Activated CD4-positive, CD25-positive, alpha-beta regulatory T cell treated with anti-CD3 and anti-CD28 coated beads, Interleukin-2, amount 50 U/mL, for 16 hours (primary cell): Measurements from ENCODE around the gene TBX6.
"Not testable (repeated sequence)": the region's sequence is repeated elsewhere in the genome, so short reads cannot be mapped to it uniquely, and the experiment has no call there.

ENCODE experiments used
- DNase-seq: peaks from one replicate; pipeline ENCODE4 v3.0.0-alpha.2; 2020; ENCODE audit warnings: low read depth, low spot score

The TBX6 gene, protein sequence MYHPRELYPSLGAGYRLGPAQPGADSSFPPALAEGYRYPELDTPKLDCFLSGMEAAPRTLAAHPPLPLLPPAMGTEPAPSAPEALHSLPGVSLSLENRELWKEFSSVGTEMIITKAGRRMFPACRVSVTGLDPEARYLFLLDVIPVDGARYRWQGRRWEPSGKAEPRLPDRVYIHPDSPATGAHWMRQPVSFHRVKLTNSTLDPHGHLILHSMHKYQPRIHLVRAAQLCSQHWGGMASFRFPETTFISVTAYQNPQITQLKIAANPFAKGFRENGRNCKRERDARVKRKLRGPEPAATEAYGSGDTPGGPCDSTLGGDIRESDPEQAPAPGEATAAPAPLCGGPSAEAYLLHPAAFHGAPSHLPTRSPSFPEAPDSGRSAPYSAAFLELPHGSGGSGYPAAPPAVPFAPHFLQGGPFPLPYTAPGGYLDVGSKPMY

DNA sequence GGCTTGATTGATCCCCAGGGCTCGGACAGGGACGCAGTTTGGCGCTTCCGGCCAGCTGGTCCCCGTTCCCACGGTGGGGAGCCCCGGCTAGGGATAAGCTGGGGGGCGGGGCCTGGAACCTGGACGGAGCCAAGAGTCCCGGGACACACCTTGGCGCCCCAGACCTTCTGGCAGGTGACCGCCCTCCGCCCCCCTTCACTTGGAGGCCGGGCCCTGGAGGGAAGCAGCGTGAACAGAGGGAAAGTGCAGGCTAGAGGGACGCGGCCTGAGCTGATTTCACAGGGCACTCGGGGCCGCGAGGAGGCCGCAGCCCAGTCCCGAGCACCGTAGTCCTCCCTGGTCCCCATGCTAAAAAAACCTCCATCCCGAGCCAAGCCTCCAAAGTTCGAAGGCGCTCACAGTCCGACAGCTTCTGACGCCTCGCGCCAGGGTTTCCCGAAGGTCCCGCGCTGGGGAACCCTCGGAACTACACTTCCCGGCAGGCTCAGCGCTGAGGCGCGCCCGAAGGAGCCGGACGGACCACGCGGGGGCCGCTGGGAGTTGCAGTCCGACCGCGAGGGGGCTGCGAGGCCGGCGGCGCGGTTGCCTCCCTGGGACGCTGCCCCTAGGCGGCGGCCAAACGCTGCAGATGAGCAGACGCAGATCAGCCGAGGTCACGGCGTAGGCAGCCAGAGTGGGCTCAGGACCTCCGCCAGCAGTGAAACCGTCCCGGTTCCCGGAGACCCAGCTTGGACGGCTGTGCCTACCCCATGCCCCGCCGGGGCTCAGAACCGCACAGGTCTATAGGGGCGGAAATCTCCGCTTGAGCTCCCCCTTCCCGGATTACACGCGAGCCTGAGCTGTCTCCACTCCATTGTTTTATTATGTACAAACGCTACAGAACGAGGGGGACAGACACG, at the start of gene TBX6:
Gene TBX6 (minus strand): TSS at position 451 of the 899 bp plus-strand sequence. CDS start 731 bp downstream, outside the sequence.
- peak; percentile 89 for DNase-seq

DNA sequence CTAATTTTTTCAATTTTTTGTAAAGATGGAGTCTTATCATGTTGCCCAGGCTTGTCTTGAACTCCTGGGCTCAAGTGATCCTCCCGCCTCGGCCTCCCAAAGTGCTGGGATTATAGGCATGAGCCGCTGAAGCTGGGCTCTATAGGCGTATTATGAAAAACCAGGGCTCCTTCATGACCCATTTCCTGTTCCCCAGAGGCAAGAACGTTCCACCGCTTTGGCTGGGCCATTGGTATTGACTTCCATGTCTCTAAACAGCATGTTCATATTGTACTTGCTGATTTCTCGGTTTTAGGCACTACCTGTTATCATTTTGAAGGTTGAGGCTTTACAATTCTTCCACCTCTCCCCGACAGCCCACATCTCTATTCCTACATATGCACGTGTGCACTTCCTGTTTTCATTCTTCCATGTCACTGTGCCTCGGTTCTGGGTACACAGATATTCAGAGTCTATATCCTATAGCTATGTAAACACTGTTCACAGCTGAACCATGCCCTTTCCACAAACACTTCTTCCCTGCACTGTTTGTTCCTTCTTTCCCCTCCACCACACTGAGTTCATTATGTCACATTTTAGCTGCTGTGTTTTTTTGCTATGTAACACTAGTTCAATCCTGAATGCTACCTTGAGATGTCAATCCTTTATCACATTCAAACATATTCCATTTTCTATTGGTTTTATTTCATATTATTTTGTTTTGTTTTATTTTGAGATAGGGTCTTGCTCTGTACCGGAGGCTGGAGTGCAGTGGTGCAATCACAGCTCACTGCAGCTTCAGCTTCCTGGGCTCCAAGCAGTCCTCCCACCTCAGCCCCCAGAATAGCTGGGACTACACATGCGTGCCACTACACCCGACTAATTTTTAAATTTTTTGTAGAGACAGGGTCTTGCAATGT, 48.1 kb upstream of the TBX6 start:
- no peak for DNase-seq

DNA sequence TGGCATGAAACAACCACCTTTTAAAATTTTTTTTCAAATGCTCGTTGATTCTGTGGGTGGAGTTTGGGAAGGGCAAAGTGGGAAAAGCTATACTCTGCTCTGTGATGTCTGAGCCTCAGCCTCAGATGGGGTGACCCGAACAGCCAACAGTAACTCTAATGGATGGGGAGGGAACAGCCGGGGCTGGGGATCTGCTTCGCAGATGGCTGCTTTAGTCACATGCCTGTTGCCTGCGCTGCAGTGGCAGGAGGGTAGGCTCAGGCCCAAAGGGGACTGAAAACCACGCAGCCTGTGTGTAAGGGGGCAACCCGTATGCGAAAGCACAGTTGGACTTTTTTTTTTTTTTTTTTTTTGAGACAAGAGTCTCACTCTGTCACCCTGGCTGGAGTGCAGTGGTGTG, 46.2 kb upstream of the TBX6 start:
- no peak for DNase-seq

DNA sequence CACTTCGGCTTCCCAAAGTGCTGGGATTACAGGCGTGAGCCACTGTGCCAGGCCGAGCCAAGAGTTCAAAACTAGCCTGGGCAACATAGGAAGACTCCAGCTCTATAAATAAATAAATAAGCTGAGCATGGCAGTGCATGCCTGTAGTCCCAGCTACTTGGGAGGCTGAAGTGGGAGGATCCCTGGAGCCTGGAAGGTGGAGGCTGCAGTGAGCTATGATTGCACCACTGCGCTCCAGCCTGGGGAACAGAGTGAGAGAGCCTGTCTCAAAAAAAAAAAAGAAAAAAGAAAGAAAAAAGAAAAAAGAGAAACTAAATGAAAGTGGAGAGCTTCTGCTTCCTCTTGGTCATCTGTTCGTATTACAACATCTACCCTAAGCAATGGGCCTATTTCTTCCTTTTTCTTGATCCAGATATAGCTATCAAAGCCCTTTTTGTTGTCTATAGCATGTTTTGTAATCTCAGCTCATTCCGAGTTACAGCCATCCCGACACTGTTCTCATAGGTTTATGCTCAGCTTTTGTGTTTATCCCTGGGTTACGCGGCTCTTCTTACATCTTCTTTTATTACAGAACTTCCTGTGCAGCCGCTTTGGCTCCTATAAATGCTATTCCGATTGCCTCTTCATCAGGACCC, 45.4 kb upstream of the TBX6 start:
- DNase-seq: no peak

DNA sequence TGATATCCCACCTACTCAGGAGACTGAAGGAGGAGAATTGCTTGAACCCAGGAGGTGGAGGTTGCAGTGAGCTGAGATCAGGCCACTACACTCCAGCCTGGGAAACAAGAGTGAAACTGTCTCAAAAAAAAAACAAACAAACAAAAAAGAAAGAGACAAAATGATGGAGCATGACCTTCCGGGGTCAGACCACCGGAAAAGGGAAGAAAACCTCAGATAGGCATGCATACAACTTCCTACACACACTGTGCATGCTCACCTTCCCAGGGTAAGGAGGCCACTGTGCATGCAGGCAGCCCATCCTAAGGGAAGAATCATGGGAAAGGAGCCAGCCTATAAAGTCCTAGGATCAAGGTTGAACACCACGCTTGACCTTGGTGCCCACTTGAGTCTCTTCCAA, 40.9 kb upstream of the TBX6 start:
- no peak for DNase-seq

DNA sequence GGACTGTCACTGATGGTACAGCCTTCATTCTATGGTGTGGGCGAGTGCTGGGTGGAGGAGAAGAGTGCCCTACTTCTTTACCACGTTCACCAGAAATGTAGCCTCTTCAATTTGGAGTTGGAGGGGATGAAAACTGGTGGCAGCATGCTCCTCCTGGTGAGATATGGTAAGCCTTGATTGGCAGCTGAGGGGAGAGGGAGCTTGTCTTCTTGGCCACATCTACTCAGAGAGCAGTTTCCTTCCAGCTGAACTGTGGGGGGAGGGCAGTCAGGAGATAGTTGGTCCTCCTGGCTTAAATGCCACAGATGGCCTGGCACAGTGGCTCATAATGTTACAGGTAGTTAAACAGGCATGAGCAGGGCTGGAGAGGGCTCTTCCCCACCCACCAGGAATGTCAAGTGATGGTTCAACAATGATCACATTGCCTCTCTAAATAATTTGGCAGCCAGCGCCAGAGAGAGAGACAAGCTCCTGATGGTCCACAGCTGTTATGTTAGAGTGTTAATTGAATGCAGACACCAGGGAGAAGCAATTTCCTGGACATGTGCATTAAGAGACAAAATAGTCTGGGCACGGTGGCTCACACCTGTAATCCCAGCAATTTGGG, 40.2 kb upstream of the TBX6 start:
- DNase-seq: no peak

DNA sequence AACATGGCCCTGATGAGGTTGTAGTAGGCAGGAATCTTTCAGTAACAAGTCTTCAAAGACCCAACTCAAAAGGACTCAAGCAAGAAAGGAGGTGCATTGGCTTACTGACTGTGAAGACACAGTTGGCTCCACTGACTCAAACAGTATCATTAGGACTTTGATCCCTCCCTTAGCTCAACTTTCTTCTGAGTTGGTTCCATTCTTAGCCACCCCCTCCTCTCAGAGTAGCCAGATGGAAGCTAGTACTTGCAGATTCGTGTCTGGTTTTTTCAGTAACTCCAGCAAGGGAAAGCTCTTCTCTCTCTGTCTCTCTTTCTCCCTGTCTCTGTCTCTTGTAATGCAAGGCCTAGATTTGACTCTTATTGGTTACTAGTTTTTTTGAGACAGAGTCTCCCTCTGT, 36.3 kb upstream of the TBX6 start:
- no peak for DNase-seq

DNA sequence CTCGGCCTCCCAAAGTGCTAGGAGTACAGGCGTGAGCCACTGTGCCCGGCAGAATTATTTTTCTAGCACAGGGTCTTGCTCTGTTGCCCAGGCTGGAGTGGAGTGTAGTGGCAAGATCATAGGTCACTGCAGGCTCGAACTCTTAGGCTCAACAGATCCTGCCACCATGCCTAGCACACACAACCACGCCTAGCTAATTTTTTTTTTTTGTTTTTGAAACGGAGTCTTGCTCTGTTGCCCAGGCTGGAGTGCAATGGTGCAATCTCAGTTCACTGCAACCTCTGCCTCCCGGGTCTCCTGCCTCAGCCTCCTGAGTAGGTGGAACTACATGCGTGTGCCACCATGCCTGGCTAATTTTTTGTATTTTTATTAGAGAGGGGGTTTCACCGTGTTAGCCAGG, 34.0 kb upstream of the TBX6 start:
- DNase-seq: not testable (repeated sequence)

DNA sequence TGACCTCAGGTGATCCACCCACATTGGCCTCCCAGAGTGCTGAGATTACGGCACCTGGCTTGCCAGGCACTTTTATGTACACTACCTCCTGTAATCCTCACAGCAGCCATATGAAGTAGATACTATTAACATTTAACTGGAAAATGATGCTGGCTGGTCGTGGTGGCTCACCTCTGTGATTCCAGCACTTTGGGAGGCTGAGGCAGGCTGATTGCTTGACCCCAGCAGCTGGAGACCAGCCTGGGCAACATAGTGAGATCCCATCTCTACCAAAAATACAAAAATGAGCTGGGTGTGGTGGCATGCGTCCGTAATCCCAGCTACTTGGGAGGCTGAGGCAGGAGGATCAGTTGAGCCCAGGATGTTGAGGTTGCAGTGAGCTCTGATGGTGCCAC, 33.3 kb upstream of the TBX6 start:
- DNase-seq: no peak

DNA sequence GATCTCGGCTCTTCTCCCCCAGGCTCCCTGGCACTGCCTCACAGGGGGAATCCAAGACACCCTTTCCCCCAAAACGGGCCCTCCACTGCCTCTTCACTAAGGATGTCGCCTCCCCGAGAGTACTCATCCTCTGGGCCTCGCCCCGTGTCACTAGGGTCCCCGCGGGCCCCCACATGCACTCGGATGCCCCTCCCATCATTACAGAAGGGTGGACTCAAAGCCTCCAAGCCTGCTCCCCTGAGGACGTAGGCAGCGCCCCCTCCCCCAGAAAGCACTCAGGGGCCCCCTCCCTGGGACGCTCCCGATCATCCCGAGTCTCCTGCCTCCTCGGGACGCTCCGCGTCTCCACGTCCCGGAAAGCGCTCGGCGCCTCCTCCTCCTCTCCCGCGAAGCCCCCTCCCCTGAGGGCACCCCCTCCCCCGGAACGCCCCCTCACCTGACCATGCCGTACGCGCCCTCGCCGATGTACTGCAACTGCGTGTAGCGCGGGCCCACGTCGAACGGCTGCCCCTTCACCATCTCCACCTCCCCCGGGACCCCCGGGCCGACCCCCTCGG, 31.0 kb upstream of the TBX6 start:
- DNase-seq: no peak

DNA sequence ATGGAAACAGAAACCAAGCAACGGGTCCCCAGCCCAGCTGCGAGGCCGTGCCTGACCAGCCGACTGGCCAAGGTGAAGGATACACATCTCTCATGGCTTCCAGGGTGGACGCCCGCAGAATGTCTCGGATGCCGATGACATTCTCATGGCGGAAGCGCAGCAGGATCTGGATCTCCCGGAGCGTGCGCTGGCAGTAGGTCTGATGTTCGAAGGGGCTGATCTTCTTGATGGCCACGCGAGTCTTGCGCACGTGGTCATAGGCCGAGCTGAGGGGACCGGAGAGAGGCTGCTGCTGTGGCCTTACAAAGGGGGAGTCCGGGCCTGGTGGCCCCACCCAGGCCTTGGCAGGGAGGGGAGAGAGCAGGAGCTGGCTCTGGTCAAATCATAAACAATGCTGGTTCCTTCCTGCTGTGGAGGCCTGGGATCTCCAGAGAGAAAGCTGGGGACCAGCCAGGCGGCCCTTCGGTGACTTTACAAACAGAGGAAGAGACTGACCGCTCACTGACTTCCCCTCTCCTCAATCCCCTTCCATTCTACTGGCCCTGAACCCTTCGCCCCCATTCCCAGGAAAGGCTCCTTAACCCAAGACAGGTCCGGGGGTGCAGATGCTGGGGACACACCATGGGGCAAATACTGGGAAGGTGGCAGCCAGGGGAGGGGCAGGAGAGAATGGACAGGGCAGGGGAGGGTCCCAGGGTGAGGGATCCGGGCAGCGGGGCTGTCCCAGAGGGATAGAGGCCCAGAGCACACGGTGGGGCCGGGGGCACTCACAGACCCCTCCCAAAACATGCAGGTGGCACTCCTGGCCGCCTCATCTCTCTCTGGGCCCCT, 30.2 kb upstream of the TBX6 start:
- DNase-seq: no peak

DNA sequence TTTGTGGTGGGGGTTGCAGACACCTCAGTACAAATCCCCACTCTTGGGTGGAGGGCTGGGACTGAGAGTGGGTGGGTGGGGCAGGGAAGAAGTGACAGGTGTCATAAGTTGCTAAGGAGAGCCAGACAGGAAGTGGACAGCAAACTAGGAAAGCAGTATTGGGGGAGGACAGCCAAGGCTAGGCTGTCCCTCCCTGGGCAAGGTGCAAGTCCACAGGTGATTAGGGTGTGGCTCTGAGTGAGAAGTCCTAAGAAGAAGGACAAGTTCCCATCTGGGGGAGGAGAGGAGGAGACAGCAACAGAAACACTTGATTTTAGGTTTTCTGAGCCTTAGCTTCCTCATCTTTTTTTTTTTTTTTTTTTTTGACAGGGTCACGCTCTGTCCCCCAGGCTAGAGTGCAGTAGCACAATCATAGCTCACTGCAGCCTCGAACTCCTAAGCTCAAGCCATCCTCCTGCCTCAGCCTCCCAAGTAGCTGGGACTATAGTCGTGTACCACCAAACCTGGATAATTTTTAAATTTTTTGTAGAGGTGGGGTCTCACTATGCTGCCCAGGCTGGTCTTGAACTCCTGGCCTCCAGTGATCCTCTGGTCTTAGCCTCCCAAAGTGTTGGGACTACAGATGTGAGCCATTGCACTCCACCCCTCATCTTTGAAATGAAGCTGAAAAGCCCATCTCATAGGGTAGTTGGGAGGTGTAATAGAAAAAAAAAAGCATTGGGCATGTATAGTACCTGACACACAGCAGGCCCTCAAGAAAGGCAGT, 28.8 kb upstream of the TBX6 start:
- no peak for DNase-seq

DNA sequence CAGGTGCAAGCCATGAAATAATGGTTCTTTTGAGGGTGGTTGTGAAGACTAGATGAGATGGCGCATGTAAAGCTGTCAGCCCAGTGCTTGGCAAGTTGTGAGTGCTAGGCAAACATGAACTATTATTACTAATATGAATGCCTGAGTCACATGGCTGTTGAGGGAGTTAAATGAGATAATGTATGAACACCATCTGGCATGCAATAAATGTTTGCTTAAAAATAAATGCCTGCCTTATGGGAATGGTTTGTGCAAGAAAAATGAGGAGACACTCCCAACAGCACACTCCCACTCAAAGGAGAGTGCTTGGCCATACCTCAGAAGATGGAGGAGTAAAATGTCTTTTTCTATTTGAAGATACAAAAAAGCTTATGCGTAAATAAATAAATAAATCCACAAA, 27.7 kb upstream of the TBX6 start:
- DNase-seq: no peak

DNA sequence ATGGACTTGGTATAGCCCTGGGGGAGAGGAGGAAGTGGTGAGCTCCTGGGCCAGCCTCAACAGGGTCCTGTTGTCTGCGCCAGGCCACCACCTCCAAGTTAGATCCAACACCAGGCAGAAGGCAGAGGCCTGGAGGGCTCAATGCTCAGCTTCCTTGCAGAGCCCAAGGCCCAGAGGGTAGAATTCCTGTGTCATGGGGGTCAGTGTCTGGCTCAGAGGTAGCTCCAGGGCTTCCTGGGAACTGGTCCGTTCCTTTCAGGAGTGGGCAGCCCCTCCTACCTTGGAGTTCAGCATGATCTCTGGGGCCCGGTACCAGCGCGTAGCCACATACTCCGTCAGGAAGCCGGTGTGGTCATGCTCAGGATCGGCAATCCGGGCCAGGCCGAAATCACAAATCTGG, 26.0 kb upstream of the TBX6 start:
- no peak for DNase-seq

DNA sequence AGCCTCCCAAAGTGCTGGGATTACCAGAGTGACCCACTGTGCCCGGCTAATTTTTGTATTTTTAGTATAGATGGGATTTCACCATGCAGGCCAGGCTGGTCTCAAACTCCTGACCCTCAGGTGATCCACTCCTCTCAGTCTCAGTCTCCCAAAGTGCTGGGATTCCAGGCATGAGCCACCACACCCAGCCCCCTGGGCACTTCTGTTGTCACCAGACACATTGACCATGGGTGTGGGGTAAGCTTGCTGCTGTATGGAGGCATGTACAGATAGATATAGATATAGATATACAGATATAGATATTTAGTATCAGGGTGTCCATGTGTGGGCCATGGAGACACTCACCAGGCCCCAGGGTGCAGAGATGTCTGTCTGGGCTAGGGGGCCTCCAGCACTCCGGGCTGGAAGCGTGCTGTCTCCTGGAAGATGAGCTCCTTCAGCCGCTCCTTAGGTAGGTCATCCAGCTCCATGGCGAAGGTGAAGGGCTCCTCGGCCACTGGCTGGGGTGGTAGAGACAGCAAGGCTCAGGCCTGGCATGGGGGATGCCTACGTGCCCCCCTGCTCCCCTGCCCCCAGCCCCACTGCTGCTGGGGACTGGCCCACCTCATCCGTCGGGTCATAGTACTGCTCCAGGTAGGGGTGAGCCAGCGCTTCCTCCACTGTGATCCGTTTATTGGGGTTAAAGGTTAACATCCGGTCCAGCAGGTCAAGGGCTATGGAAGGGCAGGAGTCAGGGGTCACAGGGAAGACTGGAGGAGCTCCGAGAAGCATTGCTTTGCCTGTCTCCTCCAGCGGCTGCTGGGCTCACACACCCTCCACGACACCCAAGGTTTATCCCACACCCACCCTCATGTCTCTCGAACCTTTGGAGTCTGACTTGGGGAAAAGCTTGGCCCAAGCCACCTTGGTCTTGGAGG, 24.8 kb upstream of the TBX6 start:
- no peak for DNase-seq

DNA sequence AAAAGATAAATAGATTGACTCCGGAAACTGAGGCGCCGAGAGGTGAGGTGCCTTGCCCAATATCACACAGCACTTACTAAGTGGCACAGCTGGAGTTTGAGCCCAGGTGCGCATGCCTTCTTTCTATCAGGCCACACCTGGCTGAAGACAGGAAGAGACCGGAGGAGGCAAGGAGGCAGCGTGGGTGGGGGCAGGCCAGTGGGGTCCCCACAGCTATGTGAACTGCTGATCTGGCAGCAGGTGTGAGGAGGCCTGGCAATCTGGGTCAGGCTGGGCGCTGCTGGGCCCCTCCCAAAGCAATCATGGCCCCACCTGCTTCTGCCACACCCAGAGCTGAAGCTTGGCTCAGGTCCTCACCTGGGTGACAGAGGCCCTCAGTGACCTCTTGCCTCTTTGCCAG, 23.5 kb upstream of the TBX6 start:
- no peak for DNase-seq

DNA sequence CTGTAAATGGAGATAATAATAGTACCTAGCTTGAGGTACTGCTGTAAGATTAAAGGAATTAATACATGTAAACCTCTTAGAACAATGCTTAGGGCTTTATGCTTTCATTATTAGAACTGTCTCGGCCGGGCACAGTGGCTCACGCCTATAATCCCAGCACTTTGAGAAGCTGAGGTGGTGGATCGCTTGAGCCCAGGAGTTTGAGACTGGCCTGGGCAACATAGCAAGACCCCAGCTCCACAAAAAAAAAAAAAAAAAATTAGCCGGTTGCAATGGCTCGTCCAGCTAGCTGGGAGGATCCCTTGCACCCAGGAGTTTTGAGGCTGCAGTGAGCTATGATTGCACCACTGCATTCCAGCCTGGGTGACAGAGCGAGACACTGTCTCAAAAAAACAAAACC, 23.1 kb upstream of the TBX6 start:
- DNase-seq: not testable (repeated sequence)

DNA sequence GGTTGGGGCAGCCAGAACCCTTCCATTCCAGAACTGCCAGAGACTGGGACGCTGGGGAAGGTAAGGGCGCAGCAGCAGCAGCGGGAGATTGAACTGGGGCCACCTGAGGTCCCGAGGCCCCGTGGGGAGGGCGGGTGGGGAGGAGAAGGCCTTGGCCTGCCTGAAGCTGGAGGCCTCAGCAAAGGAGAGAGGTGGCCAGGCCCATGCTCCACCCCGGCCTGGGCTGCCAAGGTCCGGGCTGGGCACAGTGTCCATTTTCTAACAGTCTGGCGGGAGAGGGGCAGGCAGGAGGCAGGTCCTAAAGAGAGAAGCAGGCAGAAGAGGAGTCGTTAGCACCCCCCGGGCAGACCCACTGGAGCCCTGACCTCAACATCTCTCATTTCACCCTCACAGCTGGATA, 22.7 kb upstream of the TBX6 start:
- no peak for DNase-seq
